Peyer's patch (tissue), 4 donors: ENCODE results near the gene OMA1. TPM values are rescaled to one million over a fixed set of nuclear protein-coding genes. Genes with fewer than 3 reads are reported as not detected.

ENCODE experiments used
- DNase-seq, 3 donors: peaks; one replicate each; pipeline ENCODE4 v3.0.0-alpha.2; 2017 to 2019
- H3K27ac ChIP-seq, 4 donors: fragments of 200-600 bp; sonication (generic); one replicate each; pipeline ENCODE4 v1.5.1; 2016 to 2019
- H3K27me3 ChIP-seq, 2 donors: fragments of 200-600 bp; sonication (generic); one replicate each; pipeline ENCODE4 v1.5.1; 2019
- H3K36me3 ChIP-seq, 3 donors: fragments of 200-600 bp; sonication (generic); one replicate each; pipeline ENCODE4 v1.5.1; 2016 to 2019
- H3K4me1 ChIP-seq, 4 donors: fragments of 200-600 bp; sonication (generic); one replicate each; pipeline ENCODE4 v1.5.1; 2016 to 2019
- H3K4me3 ChIP-seq, 4 donors: fragments of 200-600 bp; sonication (generic); 1 replicate in 3 of 4; 2 replicates in 1 of 4; pipeline ENCODE4 v1.5.1; 2016 to 2019; ENCODE audit warnings: mild to moderate bottlenecking in 1 of 4
- H3K9me3 ChIP-seq, 4 donors: fragments of 200-600 bp; sonication (generic); one replicate each; pipeline ENCODE4 v1.5.1; 2016 to 2019; ENCODE audit warnings: mild to moderate bottlenecking in 1 of 4
- POLR2A ChIP-seq, 2 donors: fragments of 450-650 bp; IDR thresholded peaks; one replicate each; pipeline ENCODE4 v1.5.1; 2017; ENCODE audit warnings: antibody characterized with exemption in 2 of 2, mild to moderate bottlenecking in 2 of 2, moderate library complexity in 2 of 2
- total RNA-seq, 4 donors: library from RNA; depleted of rRNA; stranded (reverse); fragments of >200 nt; gene quantifications; one replicate each; pipeline ENCODE4 v1.1.0, GENCODE V29; 2016
- TF ChIP-seq, protein P1 (sequence below), 6 experiments: fragments of 450-650 bp in 4 of 6; fragments of 200-600 bp in 2 of 6; sonication (generic) in 1 of 6; IDR thresholded peaks; one replicate each; pipeline ENCODE4 v1.5.1; 2017 to 2019; ENCODE audit warnings: antibody characterized with exemption in 6 of 6, mild to moderate bottlenecking in 3 of 6, moderate library complexity in 1 of 6

The OMA1 gene
- total RNA-seq, 4 donors from 2014 or later = 15.5 to 52.8 (median 17.6) TPM

GRCh38 chr1:58431901-58432620, 114.5 kb downstream of the OMA1 start:
- DNase-seq = no peak
- no peaks in the 10 kb centered on the region for H3K4me1 ChIP-seq

More at GRCh38 chr1:58431901-58432620, 114.5 kb downstream of the OMA1 start:
- H3K27me3 ChIP-seq = no peaks in the 10 kb centered on the region
- H3K4me3 ChIP-seq = no peak overlapping the region
- TF ChIP-seq POLR2A (IDR thresholded peaks at IDR 0.05) = no peak
- TF ChIP-seq, protein P1, sequence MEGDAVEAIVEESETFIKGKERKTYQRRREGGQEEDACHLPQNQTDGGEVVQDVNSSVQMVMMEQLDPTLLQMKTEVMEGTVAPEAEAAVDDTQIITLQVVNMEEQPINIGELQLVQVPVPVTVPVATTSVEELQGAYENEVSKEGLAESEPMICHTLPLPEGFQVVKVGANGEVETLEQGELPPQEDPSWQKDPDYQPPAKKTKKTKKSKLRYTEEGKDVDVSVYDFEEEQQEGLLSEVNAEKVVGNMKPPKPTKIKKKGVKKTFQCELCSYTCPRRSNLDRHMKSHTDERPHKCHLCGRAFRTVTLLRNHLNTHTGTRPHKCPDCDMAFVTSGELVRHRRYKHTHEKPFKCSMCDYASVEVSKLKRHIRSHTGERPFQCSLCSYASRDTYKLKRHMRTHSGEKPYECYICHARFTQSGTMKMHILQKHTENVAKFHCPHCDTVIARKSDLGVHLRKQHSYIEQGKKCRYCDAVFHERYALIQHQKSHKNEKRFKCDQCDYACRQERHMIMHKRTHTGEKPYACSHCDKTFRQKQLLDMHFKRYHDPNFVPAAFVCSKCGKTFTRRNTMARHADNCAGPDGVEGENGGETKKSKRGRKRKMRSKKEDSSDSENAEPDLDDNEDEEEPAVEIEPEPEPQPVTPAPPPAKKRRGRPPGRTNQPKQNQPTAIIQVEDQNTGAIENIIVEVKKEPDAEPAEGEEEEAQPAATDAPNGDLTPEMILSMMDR (IDR thresholded peaks at IDR 0.05) = no peak
- H3K36me3 ChIP-seq = peaks cover 0 to 4% (median 0%) of the 10 kb centered on the region in 3 donors
- H3K9me3 ChIP-seq = no peaks in the 10 kb centered on the region
- H3K27ac ChIP-seq = no peak overlapping the region

Other genes with a start within 250 kb of the OMA1 start
- gene TACSTD2, start 30.5 kb upstream of the OMA1 start, total RNA-seq = under 1 TPM in 2 of 4 donors, not detected in 2; 0.47 to 0.70 TPM
- 10 to 100 TPM; 40.8 to 62.3 (median 49.5) TPM for gene MYSM1, start 153.3 kb upstream of the OMA1 start, total RNA-seq
- 100 to 1,000 TPM; 158 to 277 (median 208) TPM for gene JUN, start 237.3 kb upstream of the OMA1 start, total RNA-seq